IPS-18a (cell line): ENCODE data around the gene KRT27.
"Not testable (repeated sequence)": the region's sequence is repeated elsewhere in the genome, so short reads cannot be mapped to it uniquely, and the experiment has no call there.

Source experiments
- H3K27ac ChIP-seq: one replicate; pipeline ENCODE4 v1.5.1; 2013; ENCODE audit warnings: low read length
- H3K27me3 ChIP-seq: one replicate; pipeline ENCODE4 v1.6.1; 2013; ENCODE audit warnings: mild to moderate bottlenecking, low read length; ENCODE audit not compliant: control insufficient read depth, insufficient read depth
- H3K36me3 ChIP-seq: one replicate; pipeline ENCODE4 v1.6.1; 2013; ENCODE audit warnings: low read depth, low read length; ENCODE audit not compliant: control insufficient read depth
- H3K4me1 ChIP-seq: one replicate; pipeline ENCODE4 v1.6.1; 2013; ENCODE audit warnings: low read depth, low read length; ENCODE audit not compliant: control insufficient read depth
- H3K4me3 ChIP-seq: one replicate; pipeline ENCODE4 v1.5.1; 2013; ENCODE audit warnings: low read length
- H3K9ac ChIP-seq: one replicate; pipeline ENCODE4 v1.6.1; 2013; ENCODE audit warnings: mild to moderate bottlenecking, low read length, moderate library complexity
- H3K9me3 ChIP-seq: one replicate; pipeline ENCODE4 v1.6.1; 2013; ENCODE audit warnings: low read depth, low read length; ENCODE audit not compliant: control insufficient read depth

The KRT27 gene

GRCh38 chr17:40748666-40749065, 33.7 kb downstream of the KRT27 start:
- H3K27ac ChIP-seq, H3K36me3 ChIP-seq, H3K27me3 ChIP-seq, H3K9me3 ChIP-seq, H3K4me1 ChIP-seq, H3K9ac ChIP-seq, H3K4me3 ChIP-seq: not testable (repeated sequence)

DNA sequence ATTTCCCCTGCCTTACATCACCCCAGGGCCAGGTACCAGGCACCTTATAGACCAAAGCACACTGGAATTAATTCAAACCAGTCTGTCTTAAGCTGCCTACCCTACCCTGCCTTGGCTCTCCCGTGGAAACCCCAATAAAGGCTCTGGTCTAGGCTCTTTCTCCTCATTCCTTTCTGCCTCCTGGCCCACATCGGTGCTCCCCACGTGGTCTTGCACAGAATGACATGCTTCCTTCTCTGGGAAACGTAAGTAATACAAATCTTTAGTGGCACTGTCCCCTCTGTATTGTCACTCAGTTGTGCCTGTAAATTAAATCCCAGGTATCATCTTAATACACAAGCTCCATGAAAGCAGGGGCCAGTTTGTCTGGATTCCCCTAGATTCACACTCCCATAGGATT, 43.8 kb downstream of the KRT27 start:
- no peaks in the 10 kb centered on the region for H3K4me1 ChIP-seq
- H3K27me3 ChIP-seq, result no peaks in the 10 kb centered on the region
- no peaks in the 10 kb centered on the region for H3K36me3 ChIP-seq
- no peak overlapping the region for H3K9ac ChIP-seq
- H3K27ac ChIP-seq, result no peak overlapping the region
- no peaks in the 10 kb centered on the region for H3K9me3 ChIP-seq
- H3K4me3 ChIP-seq, result no peak overlapping the region

GRCh38 chr17:40735016-40735415, 47.3 kb downstream of the KRT27 start:
- Histone ChIP-seq H3K4me1 (no peaks in the 10 kb centered on the region), H3K27ac (no peak overlapping the region), H3K4me3 (no peak overlapping the region), H3K36me3 (no peaks in the 10 kb centered on the region), H3K9ac (no peak overlapping the region), H3K27me3 (no peaks in the 10 kb centered on the region), H3K9me3 (no peaks in the 10 kb centered on the region)

DNA sequence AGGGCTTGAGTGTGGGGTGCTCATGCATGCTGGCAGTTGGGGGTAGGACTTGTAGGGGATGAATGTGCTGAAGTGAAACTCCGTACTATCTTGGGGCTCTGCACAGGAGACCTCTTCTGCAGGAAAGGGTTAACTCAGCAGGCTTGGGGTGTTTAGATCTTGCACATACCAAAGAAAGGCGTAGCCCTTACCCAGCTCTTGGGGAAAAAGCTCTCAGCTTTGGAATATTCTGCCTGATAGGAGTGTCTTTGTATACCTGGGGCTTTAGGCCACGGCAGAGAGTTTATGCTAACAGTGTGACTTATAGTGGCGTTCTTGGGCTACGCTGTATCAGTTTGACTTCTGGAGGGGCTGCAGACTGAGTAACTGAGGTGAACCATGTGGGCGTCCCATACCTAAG, 48.3 kb downstream of the KRT27 start:
- Histone ChIP-seq H3K27me3 (no peaks in the 10 kb centered on the region), H3K9me3 (no peaks in the 10 kb centered on the region), H3K4me1 (no peaks in the 10 kb centered on the region), H3K27ac (no peak overlapping the region), H3K36me3 (no peaks in the 10 kb centered on the region), H3K9ac (no peak overlapping the region), H3K4me3 (no peak overlapping the region)

- Histone ChIP-seq H3K4me3 (no peak overlapping the region), H3K9me3 (no peaks in the 10 kb centered on the region), H3K27me3 (no peaks in the 10 kb centered on the region), H3K4me1 (no peaks in the 10 kb centered on the region), H3K9ac (no peak overlapping the region), H3K36me3 (no peaks in the 10 kb centered on the region), H3K27ac (no peak overlapping the region)
Measured at GRCh38 chr17:40730970-40731369, 51.4 kb downstream of the KRT27 start.

- H3K36me3 ChIP-seq, result no peaks in the 10 kb centered on the region
- H3K9ac ChIP-seq, result no peak overlapping the region
- no peaks in the 10 kb centered on the region for H3K27me3 ChIP-seq
- H3K9me3 ChIP-seq, result no peaks in the 10 kb centered on the region
- no peaks in the 10 kb centered on the region for H3K4me1 ChIP-seq
- no peak overlapping the region for H3K4me3 ChIP-seq
- H3K27ac ChIP-seq, result no peak overlapping the region
Measured at GRCh38 chr17:40727447-40728231, 54.7 kb downstream of the KRT27 start.

- Histone ChIP-seq H3K27ac (no peak overlapping the region), H3K36me3 (no peaks in the 10 kb centered on the region), H3K4me1 (no peaks in the 10 kb centered on the region)
Measured at GRCh38 chr17:40726919-40727318, 55.4 kb downstream of the KRT27 start.

More at GRCh38 chr17:40726919-40727318, 55.4 kb downstream of the KRT27 start:
- Histone ChIP-seq H3K4me3 (no peak overlapping the region), H3K9me3 (no peaks in the 10 kb centered on the region), H3K9ac (no peak overlapping the region), H3K27me3 (no peaks in the 10 kb centered on the region)
